Stimulated activated CD8-positive, alpha-beta memory T cell treated with anti-CD3 and anti-CD28 coated beads, Interleukin-4, amount 100 ng/mL, for 4 hours (primary cell): ENCODE data around the gene PPP1R14C.
"Not testable (repeated sequence)": the region's sequence is repeated elsewhere in the genome, so short reads cannot be mapped to it uniquely, and the experiment has no call there.

ENCODE experiments used
- DNase-seq, 2 donors: peaks; one replicate each; pipeline ENCODE4 v3.0.0-alpha.2; 2020; ENCODE audit warnings: low read depth in 2 of 2, low spot score in 1 of 2

PPP1R14C gene

DNA sequence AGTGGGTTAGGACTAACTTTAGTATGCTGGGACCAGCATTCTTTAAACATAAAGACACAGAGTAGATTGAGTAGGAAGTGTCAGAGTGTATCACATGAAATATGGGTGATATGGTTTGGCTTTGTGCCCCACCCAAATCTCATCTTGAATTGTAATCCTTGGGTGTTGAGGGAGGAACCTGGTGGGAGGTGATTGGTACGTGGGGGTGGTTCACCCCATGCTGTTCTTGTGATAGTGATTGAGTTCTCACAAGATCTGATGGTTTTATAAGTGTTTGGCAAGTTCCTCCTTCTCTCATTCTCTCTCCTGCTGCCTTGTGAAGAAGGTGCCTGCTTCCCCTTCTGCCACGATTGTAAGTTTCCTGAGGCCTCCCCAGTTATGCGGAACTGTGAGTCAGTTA, 5.1 kb upstream of the PPP1R14C start:
- not testable (repeated sequence) for DNase-seq

DNA sequence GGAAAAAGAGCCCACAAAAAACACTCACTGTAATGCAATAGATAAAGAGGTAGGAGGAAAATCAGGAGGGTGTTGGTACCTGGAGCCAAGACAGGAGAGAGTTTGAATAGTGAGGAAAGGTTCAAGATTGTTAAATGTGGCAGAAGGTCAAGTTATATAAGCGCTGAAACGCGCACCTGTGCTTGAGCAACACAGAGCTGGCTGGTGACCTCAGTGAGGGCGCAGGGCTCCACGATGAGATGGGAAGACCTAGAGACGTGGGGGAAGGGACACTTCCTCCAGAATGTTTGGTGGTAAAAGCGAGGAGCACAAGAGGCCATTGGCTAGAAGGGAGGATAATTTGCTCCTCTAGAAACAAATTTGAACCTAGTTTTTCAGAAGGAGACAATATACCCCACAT, 4.2 kb upstream of the PPP1R14C start:
- no peak for DNase-seq

DNA sequence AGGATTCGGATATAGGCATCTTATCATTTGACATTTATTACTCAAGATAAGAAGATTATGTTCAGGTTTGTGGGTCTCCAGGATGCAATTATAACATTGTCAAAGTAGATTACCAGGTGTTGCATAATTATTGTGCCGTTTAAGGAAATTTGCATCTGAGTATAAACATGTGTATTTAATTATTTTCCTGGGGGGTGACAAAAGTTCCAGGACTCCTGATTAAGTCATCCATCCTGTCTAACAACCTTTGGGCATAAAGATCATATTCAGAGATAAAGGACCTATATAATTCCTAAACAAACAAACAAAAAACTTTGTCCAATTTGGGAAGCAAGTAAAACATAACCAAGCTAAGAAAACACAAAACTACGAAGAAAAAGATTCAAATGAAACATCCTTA, 3.3 kb upstream of the PPP1R14C start:
- DNase-seq = no peak

DNA sequence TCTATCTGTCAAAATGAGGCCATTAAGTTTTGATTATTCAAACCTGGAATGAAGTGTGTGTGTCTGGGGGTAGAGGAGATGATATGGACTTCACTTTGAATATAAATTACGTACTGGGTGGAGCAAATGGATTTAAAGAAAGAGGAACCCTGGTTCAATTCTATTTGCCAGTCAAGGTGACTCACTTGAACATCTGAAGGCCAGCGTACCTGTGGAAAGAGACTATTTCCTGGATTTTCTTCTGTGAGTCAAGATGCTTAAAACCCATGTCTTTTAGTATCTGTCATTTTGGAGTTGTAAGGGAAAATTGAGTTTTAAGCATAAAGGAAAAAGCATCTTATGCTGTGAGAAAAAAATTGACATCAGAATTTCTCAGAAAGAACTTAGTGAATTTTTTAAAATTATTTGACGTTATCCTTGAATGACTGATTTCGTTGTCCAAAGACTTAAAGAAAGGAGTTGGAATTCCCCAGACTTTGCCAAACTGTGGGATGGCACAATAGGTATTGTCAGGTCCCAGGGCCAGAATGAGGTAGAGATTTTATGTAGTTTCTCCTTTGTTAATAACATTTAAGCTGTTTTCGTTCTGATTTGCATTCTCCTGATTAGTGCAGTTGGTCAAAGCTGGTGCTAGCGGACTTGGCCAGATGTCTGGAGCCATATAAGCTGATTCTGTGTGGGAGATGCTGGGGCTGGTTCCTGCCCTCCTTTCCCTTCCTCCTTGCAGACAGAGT, 2.4 kb upstream of the PPP1R14C start:
- DNase-seq = no peak

GRCh38 chr6:150142097-150142669, 661 bp upstream of the PPP1R14C start:
- no peak for DNase-seq

GRCh38 chr6:150143516-150144293, 861 bp downstream of the PPP1R14C start:
- DNase-seq = no peak

- DNase-seq = no peak
These were observed 1.5 kb downstream of the PPP1R14C start for GRCh38 chr6:150144294-150144868.

GRCh38 chr6:150145427-150145826, 2.6 kb downstream of the PPP1R14C start:
- DNase-seq = no peak

GRCh38 chr6:150145830-150146229, 3.0 kb downstream of the PPP1R14C start:
- no peak for DNase-seq

DNA sequence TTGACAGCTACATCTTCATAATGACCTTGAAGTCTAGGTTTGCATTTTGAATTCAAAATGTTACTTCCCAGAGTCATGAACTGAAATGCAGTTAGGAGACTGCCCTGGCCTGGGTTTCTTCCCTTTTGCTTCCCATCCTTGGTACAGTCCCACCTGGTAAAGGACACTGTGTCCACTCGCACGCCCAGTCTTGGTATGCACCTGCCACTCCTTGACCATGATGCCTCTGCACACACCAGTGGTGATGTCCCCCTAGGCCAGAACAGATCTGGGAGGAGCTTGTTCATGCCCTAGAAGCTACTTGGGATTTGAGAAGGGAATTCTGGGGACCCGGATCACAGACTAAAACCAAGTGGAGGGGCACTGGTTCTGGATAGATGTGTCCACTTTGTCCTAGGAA, 3.6 kb downstream of the PPP1R14C start:
- DNase-seq = no peak

GRCh38 chr6:150149146-150149545, 6.3 kb downstream of the PPP1R14C start:
- no peak for DNase-seq

DNA sequence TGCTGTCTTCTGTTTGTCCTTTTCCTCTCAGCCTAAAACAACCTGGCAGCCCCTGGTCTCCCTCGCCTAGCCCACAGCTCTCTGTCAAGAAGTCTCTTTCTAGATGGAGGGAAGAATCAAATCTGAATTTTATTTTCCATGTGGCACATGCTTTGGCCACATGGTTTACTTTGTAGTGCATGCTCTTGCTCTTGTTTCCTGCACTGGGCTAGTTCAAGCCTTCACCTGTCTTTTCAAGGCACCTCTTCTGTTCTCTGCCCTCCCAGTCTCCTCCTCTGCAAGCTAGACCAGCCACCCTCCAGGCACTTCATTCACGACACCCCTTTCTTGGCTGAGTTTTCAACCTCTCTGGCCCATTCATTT, 7.6 kb downstream of the PPP1R14C start:
- no peak for DNase-seq

- no peak for DNase-seq
These were observed 8.2 kb downstream of the PPP1R14C start for GRCh38 chr6:150150821-150151646.

DNA sequence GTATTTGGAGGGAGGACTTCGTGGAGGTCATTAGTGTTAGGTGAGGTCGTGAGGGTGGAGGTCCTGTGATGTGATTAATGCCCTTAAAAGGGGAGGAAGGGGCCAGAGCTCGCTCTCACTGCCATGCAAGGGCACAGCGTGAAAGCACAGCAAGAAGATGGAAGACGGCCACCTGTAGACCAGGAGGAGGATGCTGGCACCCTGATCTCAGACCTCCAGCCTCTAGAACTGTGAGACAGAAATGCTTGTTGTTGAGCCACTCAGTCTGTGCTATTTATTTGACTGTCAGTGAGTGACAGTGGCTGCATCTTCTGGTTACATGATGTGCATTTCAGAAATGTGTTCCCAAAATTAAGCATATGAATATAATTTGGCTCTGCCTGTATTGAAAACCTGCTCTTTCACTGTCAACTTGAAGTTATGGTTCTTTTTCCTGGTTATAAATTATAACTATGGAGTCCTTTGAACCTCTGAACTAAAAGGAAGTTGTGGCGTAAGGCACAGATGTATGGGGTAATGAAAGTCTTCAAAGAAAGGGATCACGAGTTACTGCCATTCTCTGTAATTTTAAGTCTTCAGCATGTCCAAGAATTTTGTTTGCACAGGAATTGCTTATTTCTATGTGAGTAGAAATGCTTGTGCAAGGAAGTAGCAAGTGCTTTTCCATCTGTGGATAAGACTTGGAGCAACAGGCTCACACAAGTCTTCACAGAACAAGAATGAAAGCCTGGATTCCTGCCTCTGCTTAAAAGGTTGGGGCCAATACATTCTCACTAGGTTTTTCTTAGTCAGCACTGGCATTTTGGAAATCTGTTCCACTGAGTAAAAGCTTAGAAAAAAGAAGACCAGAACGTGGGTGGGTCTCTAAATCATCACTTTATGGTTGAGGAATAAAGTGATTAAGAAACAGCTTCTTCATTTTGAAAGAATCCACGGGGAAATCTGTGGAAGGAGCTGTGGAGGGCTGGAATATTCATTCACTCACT, 10.3 kb downstream of the PPP1R14C start:
- DNase-seq = no peak

GRCh38 chr6:150153905-150154492, 11.2 kb downstream of the PPP1R14C start:
- no peak for DNase-seq

DNA sequence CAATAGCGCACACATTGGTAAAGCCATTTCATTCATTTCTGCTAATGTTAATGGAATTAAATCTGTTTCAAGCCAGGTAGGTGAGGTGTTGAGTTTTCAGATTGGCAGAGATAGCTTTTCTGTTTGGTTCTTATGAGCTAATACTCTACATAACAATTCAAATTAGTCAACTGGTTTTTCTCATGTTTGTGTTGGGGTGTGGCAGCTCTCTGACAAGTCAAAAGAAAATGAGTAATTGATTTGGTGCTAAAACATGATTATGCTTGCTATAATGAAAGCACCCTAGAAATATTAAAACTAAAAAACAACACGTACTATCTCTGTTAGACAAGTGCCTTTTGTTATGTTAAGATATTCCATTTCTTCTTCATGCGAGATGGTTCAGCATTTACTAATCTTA, 13.6 kb downstream of the PPP1R14C start:
- DNase-seq = no peak

GRCh38 chr6:150157081-150157480, 14.2 kb downstream of the PPP1R14C start:
- DNase-seq = no peak

DNA sequence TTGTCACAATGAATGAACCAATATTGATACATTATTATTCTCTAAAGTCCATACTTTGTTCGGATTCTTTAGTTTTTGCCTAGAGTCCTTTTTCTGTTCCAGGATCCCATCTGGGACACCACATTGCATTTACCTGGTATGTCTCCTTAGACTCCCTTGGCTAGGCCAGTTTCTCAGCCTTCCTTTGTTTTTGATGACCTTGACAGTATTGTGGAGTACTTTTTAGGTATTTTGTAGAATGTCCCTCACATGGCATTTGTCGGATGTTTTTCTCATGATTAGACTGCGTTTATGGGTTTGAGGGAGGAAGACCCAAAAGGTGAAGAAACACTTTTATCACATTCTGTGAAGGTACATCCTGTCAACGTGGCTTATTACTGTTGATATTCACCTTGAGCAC, 16.9 kb downstream of the PPP1R14C start:
- DNase-seq = no peak

- DNase-seq = no peak
These were observed 21.1 kb downstream of the PPP1R14C start for GRCh38 chr6:150163970-150164369.
